Ammon's horn (tissue), 1 donor: ENCODE results near the gene KRTAP4-7.
"Not testable (repeated sequence)": the region's sequence is repeated elsewhere in the genome, so short reads cannot be mapped to it uniquely, and the experiment has no call there.

Source experiments
- DNase-seq: peaks from one replicate; pipeline ENCODE4 v3.0.0-alpha.2; 2016; ENCODE audit warnings: low spot score

KRTAP4-7 gene

DNA sequence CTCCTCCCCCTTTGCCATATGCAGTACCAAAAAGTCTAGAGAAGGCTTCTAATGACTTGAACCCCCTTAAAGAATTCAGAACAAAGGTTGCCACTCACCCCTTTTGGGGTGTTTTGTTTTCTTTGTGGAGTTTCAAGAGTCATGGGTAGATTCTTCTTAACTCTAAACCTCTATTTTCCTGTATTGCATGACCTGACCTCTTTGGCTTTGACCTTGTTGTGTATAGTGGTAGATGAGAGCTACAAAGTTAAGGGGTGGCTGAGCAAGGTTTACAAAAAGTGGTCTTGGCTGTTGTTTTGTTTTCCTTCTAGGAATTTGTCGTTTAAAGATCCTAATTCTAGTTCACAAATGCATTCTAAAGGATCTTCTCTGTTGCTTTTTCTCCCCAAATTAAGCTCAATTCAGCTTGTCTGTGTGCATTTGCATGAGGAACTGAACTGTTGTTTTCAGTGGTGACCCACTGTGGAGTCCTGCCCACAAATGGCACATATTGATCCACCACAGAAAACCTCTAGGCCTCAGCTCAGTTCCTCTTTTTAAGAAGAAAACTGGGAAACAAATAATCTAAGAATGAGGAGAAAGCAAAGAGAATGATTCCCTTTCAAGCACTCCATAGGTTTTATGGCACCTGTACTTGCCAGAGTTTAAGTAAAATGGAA, 24.9 kb downstream of the KRTAP4-7 start:
- not testable (repeated sequence) for DNase-seq

DNA sequence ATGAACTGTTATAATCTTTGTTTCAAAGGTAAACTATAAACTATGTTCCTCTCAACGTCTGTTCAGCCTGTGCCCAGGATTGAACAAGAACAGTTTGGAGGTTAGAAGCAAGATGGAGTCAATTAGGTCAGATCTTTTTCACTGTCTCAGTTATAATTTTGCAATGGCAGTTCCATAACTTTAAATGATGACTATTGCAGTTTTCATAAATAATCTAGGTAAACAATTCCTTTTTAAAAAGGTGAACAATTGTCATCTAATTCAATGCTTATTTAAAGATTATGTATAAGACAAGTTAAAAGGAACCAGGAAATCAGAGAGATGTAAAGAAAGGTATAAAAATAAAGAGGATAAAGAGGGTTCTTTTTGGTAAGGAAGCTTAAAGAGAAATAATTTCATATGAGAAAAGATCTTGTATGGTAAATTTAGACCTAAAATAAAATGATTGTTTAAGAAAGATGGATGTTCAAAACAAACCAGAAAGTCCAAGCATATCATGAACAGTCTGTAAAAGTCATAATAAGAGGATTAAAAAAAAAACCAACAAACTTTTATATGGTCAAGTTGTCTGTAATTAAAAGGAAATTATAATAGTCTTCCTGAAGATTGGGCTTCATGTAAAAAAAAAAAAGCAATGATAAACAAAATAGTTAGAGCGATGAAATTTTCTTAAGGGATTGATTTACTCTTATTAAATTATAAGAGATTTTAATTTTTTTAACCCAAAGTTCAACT, 27.4 kb downstream of the KRTAP4-7 start:
- no peak for DNase-seq

DNA sequence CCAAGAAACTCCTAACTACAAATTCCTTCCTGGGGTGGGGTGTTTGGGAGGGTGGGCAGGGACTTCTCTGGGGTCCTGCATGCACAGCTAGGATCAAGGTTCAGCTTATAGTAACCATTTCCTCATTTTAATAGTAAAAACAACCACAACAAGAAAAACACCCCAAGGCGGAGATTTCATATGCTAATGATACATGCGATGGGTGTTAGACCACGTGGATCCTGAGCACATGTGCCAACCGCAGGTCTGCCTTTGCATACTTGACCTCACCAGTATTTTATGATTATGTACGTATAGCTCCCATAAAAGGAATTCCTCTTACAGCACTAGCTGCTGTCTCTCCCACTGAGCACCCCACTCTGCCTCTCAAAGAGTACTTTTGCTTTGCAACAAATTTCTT, 32.3 kb downstream of the KRTAP4-7 start:
- no peak for DNase-seq

DNA sequence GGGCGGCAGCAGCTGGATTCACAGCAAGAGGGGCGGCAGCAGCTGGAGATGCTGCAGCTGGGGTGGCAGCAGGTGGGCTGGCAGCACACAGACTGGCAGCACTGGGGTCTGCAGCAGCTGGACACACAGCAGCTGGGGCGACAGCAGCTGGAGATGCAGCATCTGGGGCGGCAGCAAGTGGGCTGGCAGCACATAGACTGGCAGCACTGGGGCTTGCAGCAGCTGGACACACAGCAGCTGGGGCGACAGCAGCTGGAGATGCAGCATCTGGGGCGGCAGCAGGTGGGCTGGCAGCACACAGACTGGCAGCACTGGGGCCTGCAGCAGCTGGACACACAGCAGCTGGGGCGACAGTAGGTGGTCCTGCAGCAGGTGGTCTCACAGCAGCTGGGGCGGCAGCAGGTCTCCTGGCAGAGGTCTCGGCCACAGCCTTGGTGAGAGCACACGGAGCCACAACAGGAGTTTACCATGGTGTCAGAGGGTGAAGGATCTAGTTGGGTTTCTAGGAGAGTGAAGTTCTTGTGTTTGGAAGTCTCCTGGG, 34.0 kb downstream of the KRTAP4-7 start, which contains the start of gene KRTAP4-11:
Gene KRTAP4-11, minus strand, starts transcription at position 528 of the 541 bp plus-strand sequence. Its CDS starts 58 bp downstream, at position 470.
- DNase-seq, result not testable (repeated sequence)

DNA sequence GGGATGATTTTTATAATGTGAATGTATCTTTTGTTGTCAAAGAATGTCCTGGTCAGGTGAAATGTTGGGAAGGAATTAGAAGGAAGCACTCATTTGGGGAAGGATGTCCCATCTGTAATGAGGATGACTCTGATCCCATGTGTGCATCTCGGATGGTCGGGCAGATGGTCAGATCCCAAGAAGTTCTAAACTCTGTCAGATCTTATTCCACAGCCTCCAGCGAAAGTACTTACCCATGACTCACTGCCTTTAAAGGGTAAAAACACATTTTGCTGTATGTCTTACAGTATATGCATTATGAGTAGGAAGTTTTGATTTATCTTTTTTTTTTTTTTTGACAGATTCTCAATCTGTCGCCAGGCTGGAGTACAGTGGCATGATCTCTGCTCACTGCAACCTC, 34.8 kb downstream of the KRTAP4-7 start:
- DNase-seq, result no peak

DNA sequence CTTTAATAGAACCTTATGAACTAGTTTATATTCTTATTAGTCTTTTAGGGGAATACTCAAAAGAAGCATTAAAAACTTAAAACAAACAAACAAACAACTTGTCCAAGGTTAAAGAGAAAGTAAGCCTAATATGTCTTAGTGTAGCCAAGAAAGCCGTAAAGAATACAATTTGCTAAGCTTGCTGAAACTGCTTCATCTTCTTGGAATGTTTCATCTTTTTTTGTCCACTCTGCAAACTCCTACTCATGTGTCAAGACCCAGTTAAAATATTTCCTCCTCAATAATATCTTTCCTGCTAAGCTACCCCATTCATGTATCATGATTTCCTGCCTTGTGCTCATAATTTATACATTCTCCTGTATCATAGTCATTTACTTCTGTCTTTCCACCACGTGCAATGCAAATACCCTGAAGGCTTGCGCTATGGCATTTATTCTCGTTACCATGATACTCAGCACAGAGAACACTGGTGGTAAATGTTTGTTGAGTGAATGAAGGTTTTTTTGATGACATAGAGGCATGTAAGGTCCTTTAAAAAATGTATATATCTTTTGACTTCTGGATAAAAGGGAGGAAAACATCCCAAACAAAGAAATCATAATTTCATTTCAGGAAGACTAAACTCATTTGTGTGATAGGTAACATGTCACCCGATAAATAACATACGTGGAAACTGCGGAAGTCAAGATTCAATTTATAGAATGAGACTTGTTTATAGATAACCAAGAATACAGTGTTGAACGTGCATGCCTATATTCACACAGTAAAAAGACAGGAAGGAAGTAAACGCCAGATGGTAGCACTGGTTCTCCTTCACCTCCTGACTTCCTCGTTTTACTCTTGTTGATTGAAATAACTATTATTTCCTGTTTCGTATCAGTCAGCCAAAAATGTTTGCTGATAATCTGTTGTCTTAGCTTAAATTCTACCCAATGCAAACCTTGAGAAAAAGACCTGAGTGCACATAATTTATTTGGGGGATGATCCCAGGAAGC, 36.0 kb downstream of the KRTAP4-7 start:
- not testable (repeated sequence) for DNase-seq

DNA sequence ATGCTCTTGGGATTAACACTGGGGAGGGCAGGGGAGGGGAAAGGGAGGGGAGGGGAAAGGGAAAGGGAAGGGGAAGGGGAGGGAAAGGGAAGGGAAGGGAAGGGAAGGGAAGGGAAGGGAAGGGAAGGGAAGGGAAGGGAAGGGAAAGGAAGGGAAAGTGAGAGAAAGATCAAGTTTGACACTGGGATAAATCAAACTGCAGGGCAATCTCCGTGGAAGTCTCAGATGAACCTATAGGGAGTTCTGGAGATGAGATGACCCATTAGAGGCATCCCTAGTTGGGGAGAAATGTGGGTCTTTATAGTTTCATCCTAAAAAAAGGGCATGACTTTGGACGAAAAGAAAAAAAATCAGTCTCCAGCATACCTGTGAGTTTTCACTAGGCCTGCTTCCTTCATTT, 37.8 kb downstream of the KRTAP4-7 start:
- no peak for DNase-seq

DNA sequence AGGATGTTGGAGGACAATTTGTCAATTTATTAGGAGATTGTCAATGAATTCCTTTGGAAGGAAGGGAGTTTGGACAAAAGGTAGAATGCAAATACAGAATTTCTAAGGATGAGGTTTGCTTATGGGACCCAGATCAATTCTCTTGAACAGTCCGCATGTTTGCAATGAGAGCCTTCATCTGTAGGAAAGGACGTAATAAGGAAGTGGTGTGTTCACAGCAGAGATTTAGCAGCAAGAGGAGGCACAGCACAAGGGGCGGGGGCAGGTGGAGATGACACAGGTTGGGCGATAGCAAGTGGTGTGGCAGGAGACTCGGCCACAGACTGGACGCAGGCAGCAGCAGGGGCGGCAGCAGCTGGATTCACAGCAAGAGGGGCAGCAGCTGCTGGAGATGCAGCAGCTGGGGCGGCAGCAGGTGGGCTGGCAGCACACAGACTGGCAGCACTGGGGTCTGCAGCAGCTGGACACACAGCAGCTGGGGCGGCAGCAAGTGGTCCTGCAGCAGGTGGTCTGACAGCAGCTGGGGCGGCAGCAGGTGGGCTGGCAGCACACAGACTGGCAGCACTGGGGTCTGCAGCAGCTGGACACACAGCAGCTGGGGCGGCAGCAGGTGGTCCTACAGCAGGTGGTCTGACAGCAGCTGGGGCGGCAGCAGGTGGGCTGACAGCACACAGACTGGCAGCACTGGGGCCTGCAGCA, 39.5 kb downstream of the KRTAP4-7 start:
- DNase-seq, result not testable (repeated sequence)

DNA sequence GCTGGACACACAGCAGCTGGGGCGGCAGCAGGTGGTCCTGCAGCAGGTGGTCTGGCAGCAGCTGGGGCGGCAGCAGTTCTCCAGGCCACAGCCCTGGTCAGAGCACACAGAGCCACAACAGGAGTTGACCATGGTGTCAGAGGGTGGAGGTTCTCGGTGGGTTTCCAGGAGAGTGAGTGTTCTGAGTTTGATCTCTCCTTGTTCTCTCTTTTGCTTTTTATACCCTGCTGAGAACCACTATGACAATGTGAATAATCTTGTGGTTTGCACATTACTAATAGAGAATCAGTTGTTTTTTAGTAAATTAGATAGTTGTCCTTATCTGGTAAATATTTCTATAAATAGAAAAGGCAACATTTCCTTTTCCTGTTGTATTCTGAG, 40.0 kb downstream of the KRTAP4-7 start, which contains the start of gene KRTAP4-12:
Gene KRTAP4-12, minus strand, starts transcription at position 192 of the 381 bp plus-strand sequence. Its CDS starts 60 bp downstream, at position 132.
- not testable (repeated sequence) for DNase-seq

DNA sequence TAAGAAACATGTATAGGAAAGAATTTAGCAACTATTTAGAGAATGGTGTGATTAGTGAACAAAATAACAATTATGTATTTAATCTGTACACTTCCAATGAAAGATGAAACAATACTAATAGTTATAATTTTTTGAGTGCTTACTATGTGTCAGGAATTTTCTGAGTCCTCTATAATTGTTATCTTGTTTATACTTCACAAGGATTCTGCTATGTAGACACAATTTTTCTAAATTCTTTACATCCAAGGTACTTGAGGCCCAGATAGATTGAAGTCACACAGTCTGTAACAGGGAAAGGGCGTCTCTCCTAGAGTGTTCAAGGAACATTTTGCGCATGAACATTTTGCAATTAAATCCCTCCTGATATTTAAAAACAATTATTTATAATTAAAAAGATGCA, 41.1 kb downstream of the KRTAP4-7 start:
- DNase-seq, result no peak

DNA sequence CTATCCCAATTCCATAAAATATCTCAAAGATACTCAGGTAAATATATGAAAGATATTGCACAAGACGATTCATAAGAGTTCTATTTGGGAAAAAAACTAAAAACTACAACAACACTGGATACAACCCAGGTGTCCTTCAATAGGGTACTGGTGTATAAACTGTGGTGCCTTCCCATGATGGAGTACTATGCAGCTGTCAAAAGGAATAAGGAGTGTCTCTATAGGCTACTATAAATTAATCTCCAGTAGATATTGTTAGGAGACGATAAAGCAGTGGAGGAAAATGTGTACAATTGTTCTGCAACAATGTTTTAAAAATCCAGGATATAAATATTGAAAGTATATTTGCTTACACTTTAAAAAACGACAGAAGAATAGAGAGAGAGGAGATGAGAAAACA, 42.5 kb downstream of the KRTAP4-7 start:
- no peak for DNase-seq

DNA sequence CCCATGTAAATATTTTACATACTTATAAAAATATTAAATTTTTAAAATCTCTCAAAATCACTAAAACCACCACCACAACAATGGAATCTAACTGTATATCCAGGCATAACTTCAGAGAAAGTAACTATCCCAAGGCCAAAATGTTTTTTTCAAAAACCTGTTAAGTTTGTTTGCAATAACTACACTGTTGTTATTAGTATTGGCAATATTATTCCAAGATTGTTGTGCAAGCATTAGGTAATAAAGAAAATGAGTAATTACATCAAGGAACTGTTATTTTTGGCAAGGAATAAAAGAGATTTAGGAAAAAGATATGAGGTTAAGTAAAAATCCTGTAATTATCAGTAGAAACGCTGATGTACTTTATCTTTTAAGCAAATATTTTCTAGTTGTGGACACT, 43.4 kb downstream of the KRTAP4-7 start:
- no peak for DNase-seq

DNA sequence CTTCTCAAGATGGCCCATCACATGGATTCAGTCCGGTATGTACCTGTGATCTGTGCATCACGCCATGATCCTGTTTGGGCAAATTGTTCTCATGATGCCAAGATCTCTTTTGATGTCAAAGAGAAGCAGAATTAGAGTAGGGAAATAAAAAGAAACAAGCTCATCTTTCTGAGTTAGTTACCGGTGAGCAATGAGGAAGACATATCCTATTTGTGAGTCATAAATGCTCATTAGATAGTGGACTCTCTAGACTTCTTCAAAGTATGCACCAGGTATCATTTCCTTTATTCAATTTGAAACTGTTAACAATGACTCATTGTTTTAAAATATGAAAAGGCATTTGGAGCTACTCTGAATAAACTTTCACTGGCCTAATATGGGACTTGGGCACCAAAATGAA, 48.0 kb downstream of the KRTAP4-7 start:
- DNase-seq, result no peak

DNA sequence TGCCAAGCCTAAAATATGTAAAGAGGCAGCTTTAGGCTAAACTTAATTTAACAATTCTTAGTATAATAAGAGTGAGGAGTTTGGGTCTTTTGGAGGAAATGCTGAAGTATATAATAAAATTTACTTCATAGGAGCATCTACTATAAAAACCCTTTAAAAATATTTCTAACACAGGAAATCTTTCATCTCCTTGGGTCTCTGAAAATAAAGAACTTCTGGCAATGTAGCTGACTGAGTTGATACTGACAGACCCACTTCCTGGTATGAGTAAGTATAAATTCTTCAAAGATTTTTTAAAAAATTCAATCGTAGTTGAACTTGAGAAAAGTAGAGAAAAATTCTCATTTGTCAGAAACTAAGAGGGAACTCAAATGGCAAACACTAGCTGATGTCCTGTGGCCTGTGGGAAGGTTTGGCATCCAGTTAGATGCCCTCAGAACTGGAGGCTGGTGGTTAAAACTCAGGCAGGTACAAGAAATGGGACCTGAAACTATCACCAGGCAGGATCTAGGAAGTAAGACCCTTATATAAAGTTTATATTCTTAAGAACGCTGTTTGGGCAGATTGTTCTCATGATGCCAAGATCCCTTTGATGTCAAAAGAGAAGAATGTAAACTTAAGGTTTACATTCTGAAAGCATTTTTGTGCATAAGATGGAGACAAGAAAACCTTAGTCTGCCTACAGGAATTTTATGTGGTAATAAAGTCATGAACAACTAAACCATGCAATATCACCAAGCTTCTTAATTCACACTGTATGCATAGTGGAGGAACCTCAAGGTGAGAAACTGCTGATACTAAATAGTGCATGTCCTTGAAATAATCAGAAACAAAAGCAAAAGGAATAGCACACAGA, 50.2 kb downstream of the KRTAP4-7 start:
- no peak for DNase-seq
